HG03064 (cell line): Measurements from ENCODE around the gene ST3GAL2.
"Not testable (repeated sequence)": the region's sequence is repeated elsewhere in the genome, so short reads cannot be mapped to it uniquely, and the experiment has no call there.

Experiments
- ATAC-seq: cut with Tn5 transposase; IDR thresholded peaks from one replicate; pipeline ENCODE4 v1.9.1; 2021; ENCODE audit warnings: low read depth; ENCODE audit not compliant: unreplicated experiment

The ST3GAL2 gene

DNA sequence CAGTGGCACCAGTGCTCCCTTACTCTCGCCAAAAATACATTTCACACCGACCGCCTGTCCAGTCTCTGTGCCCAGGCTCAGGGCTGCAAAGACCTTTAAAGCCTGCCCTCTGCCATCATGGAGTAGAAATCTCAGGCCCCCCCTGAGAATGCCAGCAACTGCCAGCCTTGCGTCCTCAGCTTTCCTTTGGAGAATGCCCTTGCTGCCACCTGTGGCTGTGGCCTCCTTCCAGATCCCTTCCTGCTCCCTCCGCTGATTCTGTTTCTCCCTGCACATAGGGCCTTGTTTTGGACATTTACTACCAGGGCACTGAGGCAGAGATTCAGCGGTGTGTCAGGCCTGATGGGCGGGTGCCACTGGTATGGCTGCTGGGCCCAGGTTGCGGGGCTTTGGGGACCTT is 28.7 kb upstream of the ST3GAL2 start:
- ATAC-seq = no peak

GRCh38 chr16:70467113-70467512 is 28.2 kb upstream of the ST3GAL2 start:
- ATAC-seq = no peak

DNA sequence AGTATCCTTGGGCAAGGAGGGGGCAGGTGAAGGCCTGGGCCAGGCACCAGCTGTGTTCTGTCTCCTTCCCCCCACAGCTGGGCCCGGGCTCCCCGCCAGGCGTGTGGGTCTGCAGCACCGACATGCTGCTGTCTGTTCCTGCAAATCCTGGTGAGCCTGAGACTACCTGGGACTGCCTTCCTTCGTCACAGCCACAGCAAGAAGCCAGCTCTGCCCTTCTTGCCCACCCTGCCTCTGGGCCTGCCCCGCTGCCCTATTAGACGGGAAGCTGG is 27.8 kb upstream of the ST3GAL2 start:
- ATAC-seq = no peak

DNA sequence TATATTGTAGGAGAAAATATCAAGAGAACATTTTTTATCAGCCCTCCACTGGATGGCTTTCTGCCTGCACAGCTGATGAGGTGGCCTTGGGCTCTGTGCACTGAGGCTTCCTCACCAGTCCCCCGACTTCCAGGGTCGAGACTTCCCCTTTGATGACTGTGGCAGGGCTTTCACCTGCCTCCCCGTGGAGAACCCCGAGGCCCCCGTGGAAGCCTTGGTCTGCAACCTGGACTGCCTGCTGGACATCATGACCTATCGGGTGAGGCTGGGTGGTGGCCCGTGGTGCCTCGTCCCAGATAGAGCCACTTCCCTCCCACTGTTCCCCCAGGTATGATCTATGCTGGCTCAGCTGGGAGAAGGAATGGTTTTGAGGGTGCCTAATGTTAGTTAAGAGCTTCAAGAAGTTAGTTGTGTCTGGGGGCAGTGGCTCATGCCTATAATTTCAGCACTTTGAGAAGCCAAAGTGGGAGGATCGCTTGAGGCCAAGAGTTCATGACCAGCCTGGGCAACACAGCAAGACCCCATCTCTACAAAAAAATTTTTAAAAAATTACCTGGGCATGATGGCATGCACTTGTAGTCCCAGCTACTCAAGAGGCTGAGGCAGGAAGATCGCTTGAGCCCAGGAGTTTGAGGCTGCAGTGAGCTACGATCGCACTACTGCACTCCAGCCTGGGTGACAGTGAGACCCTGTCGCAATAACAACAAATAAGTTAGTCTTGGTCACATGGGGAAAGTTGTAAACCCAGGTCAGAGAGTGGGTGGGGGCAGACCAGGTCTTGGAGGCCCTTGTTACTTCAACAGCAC is 27.3 kb upstream of the ST3GAL2 start:
- ATAC-seq = no peak

- ATAC-seq = no peak
Observed at GRCh38 chr16:70463235-70463634, 24.3 kb upstream of the ST3GAL2 start.

GRCh38 chr16:70460737-70461261 is 21.9 kb upstream of the ST3GAL2 start:
- ATAC-seq = no peak

- ATAC-seq = no peak
Observed at GRCh38 chr16:70457446-70458166, 18.7 kb upstream of the ST3GAL2 start.

DNA sequence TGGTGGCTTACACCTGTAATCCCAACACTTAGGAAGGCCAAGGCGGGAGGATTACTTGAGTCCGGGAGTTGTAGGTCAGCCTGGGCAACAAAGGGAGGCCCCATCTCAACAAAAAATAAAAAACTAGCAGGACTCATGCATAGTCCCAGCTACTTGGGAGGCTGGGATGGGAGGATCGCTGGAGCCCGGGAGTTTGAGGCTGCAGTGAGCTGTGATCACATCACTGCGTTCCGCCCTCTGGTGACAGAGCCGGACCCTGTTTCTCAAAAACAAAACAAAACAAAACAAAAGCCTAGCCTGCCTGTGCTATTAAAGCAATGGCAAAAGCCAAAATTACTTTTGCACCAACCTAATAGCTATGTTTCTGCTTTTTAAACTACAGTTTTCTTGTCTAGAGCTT is 17.0 kb upstream of the ST3GAL2 start:
- no peak for ATAC-seq

DNA sequence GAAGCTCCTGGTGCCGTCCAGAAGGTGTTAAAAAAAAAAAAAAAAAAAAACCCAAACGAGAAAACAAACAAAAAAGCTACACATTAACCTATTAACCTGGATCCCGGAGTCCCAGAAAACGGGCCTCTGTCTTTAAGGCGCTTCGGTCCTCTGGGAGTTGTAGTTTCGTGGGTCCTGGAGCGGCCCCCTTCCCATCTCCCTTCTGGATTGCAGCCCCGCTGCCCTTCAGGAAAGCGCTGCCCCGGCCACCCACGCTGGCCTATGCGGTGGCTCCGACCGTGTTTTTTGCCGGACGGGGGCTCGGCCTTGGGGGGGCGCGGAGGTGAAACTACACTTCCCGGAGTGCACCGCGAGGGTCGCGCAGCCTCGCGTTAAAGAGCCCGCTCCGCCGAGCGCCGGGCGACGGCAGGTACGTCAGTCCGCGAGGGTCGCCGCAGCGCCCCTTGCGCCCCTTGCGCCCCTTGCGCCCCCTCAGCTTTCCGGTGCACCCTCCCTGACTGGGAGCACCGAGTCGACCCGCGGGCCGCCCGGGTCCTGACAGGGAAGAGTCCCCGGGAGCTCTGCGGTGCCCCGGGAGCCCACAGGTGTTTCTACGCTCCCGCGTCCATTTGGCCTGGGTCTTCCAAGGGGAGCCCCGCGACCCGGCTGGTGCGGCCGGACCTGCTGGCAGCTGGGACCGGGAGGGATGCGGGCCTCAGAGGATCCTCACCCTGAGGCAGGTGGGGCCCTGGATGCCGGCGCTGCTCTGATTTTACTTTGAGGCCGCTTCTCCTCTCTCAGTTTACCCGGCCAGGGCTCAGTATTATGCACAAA is 15.5 kb upstream of the ST3GAL2 start, which contains the start of gene FCSK:
Gene FCSK (plus strand): TSS at position 374 of the 813 bp plus-strand sequence. CDS start 8,596 bp downstream, outside the sequence.
- ATAC-seq = peak; percentile 76

- no peak for ATAC-seq
Observed at GRCh38 chr16:70453892-70454221, 15.0 kb upstream of the ST3GAL2 start.

- no peak for ATAC-seq
Observed at GRCh38 chr16:70453117-70453891, 14.4 kb upstream of the ST3GAL2 start.

DNA sequence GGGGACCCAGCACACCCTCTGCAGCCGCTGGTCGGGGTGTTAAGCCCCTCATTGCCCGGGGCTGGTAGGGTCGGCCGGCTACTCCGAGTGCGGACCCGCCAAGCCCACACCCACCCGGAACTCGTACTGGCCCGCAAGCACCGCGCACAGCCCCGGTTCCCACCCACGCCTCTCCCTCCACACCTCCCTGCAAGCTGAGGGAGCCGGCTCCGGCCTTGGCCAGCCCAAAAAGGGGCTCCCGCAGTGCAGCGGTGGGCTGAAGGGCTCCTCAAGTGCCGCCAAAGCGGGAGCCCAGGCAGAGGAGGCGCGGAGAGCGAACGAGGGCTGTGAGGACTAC is 12.1 kb upstream of the ST3GAL2 start:
- ATAC-seq = not testable (repeated sequence)

DNA sequence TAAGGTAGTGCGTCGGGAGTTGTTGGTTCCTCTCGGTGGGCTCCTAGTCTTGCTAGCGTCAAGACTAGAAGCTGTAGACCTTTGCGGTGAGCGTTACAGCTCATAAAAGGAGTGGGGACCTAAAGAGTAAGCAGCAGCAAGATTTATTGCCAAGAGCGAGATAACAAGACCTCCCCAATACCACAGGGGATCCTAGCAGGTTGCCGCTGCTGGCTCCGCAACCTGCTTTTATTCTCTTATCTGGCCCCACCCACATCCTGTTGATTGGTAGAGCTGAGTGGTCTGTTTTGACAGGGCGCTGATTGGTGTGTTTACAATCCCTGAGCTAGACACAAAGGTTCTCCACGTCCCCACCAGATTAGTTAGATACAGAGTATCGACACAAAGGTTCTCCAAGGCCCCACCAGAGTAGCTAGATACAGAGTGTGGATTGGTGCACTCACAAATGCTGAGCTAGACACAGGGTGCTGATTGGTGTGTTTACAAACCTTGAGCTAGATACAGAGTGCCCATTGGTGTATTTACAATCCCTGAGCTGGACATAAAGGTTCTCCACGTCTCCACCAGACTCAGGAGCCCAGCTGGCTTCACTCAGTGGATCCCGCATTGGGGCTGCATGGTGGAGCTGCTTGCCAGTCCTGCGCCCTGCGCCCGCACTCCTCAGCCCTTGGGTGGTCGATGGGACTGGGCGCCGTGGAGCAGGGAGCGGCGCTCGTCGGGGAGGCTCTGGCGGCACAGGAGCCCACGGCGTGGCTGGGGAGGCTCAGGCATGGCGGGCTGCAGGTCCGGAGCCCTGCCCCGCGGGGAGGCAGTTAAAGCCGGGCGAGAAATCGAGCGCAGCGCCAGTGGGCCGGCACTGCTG is 11.5 kb upstream of the ST3GAL2 start:
- ATAC-seq = not testable (repeated sequence)

- no peak for ATAC-seq
Observed at GRCh38 chr16:70448075-70448474, 9.2 kb upstream of the ST3GAL2 start.

DNA sequence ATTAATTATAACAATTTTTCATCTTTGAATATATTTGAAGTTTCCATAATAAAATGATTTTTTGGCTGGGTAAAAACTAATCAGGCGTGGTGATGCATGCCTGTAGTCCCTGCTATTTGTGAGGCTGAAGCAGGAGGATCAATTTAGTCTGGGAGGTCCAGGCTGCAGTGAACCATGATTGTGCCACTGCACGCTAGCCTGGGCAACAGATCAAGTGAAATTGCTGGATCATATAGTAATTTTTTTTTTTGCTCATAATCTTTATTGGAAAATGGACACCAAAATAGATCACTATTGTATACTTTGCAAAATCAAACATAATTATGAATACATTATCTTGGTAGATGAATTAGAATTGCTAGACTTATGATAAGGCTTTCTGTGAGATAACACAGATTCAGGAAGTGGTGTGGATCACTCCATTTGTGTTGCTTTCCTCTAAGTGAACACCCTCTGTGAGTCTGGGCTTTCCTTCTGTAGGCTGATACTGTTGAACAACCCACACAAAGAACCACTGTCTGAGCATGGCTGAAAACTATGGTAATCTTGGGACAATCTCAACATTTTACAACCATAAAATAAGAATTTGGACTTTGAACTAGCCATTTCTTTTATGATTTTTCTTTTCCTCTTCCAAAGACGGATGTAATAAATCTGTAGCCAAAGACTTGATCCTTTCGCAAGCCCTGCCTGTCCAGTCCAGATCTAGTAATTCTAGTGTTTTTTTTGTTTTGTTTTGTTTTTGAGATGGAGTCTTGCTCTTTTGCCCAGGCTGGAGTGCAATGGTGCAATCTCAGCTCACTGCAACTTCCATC is 5.6 kb upstream of the ST3GAL2 start:
- no peak for ATAC-seq

GRCh38 chr16:70442344-70442743 is 3.4 kb upstream of the ST3GAL2 start:
- ATAC-seq = no peak

DNA sequence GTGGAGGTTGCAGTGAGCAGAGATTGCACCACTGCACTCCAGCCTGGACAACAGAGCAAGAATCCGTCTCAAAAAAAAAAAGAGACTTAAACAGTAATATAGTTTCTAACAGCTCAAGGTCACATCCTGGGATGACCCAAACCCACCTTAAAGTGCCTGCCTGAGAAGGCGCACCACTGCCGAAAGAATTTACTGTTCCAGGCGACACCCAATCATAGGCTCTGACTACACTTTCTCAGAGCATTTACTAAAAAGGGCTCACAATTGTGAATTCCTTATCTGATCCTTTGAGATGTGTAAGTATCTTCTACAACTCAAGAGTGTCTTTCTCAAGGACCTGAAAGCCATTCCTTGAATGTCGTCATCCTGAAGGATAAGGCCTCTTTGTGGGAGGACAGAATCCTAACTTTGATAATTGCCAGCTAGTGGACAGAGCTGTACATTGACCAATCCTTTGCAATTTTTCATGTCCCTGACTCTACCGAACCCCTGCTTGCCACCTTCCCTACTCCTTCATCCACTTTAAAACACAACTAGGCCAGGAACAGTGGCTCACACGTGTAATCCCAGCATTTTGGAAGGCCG is 2.6 kb upstream of the ST3GAL2 start:
- ATAC-seq = no peak

DNA sequence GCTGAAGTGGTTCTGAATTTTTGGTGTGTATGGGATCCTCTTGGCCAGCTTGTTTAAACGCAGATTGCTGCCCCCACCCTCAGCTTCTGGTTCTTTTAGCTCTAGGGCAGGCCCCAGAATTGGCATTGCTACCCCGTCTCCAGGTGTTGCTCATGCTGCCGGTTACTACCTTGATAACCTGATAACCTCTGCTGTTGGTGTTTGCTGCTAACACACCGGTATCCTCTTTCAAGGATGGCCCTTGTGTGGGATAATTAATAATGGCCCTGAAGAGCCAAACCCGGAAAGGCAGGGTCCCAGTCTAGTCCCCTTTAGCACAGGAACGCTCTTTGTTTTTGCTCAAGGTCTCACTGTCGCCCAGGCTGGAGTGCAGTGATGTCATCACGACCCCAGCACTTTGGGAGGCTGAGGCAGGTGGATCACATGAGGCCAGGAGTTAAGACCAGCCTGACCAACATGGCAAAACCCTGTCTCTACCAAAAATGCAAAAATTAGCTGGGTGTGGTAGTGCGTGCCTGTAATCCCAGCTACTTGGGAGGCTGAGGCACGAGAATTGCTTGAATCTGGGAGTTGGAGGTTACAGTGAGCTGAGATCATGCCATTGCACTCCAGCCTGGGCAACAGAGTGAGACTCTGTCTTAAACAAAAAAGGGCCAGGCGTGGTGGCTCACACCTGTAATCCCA is 1.3 kb upstream of the ST3GAL2 start:
- no peak for ATAC-seq
